CD4-positive, alpha-beta T cell treated with Interleukin-6 at 100 ng/mL for 8 hours (primary cell): ENCODE measurements around the gene ACTR1A.

Experiments
- DNase-seq: peaks from one replicate; pipeline ENCODE4 v3.0.0-alpha.2; 2020; ENCODE audit warnings: mixed read lengths, low spot score

ACTR1A gene

DNA sequence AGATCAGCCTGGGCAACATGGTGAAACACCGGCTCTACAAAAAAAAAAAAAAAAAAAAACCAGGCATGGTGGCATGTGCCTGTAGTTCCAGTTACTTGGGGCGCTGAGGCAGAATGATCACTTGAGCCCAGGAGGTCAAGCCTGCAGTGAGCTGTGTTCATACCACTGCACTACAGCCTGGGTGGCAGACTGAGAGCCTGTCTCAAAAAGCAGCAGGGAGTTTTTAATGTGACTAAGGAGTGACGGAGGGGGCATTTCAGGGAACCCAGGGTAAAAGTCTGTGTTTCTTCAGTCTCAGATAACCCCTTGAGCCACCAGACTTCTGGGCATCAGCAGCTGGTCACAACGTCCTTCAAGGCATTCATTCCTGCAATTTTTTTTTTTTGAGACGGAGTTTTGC, 49.0 kb downstream of the ACTR1A start:
- DNase-seq, result no peak

DNA sequence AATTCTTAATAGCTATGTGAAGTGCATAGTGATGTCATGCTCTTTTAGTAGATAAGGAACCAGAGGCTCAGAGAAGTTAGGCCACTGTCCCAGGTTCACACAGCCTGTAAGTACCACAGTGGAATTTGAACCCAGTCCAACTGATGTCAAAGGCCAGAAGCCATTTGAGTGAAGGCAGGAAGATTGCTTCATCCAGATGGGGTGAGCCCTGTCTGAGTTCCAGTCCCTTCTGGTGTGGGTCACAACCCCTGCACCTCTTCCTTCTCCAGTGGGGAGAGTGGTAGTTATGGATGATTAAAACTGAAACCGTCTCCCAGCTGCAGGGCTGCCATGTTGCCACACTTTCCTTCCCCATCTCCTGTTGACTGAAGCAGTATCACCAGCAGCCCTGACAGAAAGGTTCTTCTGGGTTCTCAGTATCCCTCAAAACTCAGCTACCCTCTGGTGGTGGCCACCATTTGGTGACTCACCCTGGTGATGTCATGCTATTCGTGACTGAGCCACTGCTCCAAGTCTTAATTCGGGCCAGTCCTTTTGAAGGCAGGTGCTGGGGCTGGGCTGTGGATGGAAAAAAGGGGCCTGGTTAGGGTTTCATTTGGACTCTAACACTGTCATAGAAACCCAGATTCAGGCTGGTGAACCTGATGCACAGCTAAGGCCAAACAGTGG, 49.7 kb downstream of the ACTR1A start:
- peak; percentile 21 for DNase-seq

DNA sequence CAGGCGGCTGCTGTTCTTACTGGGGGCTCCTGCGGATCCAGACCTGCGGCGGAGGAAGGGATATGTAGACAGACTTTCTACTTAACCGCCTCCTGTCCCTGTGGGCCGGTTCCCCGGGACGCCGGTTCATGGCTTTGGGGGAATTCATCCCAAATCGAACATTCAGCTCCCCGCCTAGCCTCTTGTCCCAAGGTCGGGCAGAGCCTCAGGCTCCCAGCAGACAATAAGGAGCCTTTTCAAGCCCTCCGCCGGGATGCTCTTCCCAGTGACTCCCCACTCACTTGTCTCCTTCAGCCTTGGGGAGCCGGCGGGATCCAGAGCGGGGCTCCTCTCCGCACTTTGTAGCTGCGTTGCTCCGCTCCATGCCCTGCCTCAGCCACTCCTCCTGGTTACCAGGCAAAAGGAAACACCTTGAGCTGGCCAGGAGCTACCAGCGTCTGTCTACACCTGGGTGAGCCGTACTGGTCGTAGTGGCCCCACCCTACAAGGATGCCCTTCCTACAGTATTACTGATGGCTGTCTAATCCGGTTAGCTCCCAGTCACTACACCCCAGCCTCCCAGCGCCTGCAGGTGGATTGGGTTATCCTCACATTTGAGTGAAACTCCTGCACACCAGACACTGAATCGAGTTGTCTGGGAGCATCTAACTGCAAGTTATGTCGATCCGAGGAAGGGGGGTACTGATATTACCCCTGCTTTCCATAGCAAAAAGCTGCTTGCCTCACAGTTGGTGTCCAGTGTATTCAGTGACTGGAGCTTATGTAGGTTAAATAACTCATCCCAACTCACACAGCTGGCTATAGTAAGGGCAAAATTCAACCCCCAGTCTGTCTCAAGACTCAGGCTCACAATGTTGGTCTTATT, 51.2 kb downstream of the ACTR1A start, which contains the start of gene C10orf95:
Gene C10orf95 (minus strand): TSS at position 439 of the 865 bp plus-strand sequence. CDS start 450 bp downstream, outside the sequence.
- DNase-seq, result no peak

DNA sequence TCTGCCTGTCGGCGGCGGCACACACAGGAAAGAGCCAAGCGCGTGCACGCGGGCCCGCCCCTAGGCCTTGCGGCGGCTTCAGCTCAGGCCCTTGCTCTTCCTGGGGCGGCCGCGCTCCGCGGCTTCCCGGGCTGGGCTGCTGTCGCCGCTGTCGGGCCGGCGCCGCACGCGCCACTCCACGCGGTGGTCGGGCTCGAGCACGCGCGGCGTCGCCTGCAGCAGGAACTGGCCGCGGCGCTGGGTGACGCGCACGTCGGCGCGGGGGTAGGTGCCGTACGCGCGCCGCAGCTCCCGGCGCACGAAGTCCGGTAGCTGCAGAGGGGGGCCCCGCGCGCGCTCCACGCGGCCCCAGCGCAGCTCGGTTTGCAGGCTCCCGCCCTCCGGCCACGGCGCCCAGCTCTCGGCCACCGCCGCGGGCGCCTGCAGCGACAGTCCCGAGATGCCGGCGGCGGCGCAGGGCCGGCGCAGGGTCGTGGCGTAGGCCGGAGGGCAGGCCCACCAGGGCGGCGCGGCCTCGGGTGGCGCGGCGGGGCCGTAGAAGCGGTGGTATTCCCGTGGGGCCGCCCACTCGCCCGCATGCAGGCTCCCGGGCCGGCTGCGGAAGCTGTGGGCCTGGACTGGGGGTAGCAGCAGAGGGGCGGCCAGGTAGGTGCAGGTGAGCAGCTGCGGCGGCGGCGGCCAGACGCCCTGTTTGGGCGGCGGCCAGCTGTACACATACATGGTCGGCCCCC, 52.0 kb downstream of the ACTR1A start:
- peak; percentile 94 for DNase-seq

DNA sequence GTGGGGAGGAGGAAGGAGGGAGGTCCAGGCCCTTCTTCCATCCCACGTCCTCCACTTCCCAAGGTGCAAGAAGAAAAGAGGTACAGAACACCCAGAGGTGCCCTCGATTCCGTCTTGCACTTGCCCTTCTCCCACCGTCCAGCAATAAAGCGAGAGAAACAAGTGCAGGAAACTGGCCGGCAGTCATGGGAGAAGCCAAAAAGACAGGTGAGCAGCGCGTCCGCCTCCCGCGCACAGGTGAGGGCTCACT, 52.5 kb downstream of the ACTR1A start:
- no peak for DNase-seq

DNA sequence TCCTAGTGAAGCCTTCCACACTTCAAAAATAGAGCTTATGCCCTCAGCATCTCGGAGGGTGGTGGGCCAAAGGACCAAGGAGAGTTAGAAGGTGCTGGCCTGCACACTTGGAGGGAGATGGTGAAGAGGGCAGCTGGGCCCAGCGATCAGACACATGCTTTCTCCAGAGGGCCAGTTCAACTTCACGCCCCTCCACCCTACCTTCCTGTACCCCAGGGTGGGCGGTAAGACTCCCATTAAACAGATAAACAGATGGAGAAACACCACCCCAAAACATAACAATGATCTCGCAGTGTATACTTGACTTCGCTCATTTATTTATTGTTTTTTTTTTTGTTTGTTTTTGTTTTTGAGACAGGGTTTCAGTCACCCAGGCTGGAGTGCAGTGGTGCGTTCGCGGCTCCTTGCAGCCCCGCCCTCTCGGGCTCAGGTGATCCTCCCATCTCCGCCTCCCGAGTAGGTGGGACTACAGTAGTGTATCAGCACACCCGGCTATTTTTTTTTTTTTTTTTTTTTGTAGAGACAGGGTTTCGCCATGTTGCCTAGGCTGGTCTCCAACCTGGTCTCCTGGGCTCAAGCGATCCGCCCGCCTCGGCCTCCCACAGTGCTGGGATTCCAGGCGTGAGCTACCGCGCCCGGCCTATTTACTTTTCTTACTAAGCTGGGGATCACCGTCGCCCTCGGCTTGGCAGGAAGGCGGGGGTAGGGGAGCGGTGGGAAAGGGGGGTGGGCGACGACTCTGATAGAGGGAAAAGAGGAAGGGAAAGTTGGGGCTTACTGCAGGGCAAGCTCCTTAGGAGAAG, 53.0 kb downstream of the ACTR1A start:
- peak; percentile 91 for DNase-seq

DNA sequence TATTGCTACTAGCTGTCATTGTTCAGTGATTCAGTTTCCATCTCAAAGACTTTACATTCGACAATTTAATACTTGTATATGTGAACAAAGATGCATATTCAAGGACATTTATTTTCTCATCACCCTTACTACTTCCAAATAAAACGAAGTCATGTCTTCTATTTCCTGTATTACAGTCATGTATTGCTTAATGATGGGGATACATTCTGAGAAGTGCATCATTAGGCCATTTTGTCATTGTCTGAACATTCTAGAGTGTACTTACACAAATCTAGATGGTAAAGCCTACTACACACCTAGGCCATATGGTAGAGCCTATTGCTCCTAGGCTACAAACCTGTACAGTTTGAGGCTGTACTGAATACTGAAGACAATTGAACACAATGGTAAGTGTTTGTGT, 57.7 kb downstream of the ACTR1A start:
- no peak for DNase-seq

DNA sequence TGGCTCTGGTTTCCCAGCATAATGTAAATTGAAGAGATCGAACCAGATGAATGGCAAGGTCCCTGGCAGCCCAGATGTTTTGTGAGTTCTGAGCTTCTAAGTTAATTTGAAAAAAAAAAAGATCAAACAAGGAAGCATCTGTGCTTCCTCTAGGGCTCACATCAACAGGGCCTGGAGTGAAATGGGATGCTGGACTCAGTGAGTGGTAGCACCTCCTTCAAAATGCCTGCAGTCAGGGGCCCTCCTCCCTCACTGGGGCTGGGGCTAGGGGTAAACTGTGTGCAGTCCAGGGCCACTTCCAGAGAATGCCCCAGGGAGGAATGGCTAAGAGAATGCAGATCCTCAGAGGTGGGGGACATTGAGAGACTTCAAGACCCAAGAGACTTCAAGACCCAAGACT, 64.1 kb downstream of the ACTR1A start:
- no peak for DNase-seq

DNA sequence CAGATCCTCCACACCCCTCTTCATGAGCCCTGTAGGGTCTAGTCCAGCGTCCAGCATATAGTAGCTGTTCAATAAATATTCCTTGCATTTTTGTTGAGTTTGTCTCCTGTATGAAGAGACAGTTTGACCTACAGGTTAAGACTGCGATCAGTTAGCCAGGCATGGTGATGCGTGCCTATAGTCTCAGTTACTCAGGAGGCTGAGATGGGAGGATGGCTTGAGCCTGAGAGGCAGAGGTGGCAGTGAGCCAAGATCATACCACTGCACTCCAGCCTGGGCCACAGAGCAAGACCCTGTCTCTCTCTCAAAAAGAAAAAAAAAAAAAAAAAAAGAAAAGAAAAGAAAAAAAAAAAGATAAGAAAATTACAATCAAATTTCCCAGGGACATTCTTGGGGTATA, 65.0 kb downstream of the ACTR1A start:
- no peak for DNase-seq

DNA sequence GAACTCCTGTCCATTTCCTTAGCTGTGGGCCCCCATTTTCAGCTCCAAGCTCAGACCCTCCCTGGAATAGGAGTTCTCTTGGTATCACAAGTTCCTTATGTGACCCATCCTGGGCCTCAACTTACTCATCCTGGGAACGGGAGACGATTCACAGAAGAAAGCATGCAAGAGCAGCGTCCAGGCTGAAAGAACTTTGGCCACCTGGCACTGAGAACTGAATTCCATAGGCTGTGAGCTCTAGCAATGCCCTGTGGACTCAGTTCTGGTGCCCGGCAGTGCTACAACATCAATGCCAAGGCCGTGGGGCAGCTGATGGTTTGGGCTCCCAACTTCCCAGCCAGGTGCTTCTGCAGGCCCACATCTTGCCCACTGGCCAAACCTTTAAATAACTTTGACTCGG, 66.2 kb downstream of the ACTR1A start:
- no peak for DNase-seq

DNA sequence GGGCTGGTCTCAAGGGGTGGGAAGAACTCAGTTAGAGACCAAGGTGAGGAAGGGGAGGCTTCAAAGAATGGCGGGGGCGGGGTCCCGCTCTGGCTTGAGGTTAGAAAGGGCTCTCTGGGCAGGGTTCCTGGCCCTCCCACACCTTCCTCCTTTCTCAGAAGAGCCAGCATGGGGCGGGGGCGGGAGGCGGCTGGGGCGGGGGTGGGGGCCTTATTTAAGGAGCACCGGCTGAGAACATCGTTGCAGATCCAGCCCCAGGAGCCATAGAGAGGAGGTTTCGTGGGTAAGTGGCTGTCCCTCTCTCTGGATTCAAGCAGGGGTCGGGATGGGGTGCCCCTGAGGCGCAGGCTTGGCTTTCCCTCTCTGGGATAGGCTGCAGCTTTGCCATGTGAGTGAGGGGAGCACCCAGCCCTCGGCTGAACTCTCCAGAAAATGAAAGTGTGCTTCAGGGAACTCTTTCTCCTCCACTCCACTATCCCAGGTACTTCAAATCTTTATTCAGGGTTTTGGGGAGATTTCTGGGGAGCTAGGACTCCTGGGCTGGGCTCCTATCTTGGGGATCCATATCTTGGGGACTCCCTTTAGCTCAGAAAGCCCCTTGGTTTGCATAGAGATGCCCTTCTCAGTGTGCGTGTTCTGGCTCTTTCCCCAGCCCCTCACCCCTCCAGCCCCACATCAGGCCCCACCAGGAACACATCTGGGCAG, 66.8 kb downstream of the ACTR1A start:
- DNase-seq, result peak; percentile 43

DNA sequence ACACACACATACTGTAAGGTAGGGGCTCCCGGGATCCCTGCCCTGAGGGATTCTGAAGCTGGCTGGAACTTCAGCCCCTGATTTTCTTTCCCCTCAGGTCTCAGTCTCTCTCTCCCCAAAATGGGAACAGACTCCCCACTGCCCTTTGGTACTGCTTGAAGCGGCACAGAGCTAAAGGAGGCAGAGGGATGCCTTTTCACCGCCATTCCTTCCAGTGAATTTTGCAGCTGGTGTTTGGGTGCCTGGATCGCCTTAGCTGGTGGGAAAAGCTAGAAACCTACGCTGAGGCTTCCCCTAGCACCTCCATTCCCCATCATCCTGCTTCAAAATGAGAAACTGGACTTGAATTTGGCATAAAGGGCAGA, 67.4 kb downstream of the ACTR1A start:
- no peak for DNase-seq

DNA sequence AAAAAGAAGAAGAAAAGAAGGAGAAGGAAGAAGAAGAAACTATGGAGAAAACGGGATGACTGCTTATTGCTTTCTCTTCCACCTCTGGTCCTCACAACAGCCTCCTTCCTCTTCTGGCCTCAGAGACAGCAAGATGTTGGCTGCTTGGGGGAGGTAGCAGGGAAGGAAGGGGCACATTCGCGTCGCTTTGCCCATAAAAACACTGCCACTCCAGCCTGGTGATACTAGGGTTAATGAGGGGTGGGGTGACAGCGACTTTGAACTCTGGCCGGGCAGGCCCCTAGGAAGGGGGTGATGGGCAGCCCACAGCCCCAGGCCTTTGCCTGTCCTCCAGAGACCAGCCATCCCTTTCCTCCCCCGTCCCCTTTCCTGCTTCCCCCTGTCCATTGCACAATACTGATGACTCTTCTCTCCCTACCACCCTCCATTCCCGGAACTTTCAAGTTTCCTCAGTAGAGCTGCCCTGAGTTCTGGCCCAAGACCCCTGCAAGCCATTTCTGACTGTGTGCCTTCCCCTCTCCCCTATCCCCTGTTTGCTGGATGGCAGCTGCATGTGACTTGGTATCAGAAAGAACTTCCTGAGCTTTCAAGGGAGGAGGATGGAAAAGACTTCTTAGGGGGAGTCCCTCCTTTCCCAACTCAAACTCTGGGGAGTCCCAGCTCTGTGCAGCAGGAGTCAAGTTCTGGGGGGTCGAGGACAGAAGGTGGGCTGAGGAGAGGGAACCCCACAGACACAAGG, 67.9 kb downstream of the ACTR1A start:
- DNase-seq, result no peak

DNA sequence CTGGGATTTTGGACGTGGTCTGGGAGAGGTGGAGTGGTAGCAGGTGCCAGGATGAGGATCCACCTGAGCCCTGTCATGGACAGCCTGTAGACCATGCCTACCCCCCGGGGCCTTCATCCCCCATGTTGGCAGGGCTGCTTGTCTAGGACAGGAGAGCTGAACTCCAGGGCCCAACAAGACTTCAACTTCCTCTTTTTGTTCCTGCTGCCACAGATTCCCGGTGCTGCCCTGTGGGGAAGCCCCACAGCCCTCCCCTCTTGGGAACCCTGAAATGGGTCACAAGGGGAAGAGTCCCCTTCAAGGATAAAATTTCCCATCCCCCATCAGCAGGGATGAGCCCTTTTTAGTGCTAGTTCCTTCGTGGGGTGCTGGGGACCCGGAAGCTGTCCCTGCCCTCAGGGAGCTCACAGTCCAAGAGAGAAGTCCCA, 68.9 kb downstream of the ACTR1A start:
- no peak for DNase-seq

DNA sequence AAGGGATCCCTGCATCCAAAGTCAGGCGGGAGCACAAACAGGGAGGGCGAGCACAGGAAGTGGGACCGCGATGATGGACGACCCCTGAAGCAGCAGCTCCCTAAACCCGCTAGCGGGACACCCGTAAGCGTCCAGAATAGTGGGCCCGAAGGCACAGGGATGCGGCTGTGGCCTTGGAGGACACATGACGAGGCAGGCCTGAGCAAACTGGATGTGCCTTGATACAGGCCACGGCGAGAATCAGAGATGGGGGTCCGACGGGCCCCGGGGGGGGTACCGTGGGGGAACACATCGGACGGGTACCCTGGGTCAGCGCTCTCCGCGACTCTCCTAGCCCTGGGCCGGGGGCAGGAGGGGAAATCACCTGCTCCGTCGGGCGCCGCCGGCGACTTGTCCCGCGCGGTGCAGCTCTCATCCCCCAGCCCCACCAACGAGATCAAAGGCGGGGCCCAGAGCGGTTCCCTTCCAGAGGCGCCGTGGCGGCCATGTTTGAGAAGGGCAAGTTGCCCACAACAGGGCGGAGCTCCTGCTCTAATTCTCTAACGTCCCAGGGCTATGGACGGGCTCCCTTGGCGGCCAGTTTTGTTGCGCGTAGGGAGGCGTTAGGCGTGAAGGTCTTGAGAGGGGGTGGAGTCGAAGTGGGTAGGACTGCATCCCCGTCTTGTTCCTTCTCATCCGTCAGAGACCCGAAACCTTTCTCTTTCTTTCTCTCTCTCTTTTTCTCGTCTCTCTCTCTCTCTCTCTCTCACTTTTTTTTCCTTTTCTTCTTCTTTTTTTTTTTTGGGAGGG, 70.2 kb downstream of the ACTR1A start, which contains the start of gene CUEDC2:
Gene CUEDC2 (minus strand): TSS at position 413 of the 789 bp plus-strand sequence. CDS start 7,386 bp downstream, outside the sequence.
- peak; percentile 95 for DNase-seq

DNA sequence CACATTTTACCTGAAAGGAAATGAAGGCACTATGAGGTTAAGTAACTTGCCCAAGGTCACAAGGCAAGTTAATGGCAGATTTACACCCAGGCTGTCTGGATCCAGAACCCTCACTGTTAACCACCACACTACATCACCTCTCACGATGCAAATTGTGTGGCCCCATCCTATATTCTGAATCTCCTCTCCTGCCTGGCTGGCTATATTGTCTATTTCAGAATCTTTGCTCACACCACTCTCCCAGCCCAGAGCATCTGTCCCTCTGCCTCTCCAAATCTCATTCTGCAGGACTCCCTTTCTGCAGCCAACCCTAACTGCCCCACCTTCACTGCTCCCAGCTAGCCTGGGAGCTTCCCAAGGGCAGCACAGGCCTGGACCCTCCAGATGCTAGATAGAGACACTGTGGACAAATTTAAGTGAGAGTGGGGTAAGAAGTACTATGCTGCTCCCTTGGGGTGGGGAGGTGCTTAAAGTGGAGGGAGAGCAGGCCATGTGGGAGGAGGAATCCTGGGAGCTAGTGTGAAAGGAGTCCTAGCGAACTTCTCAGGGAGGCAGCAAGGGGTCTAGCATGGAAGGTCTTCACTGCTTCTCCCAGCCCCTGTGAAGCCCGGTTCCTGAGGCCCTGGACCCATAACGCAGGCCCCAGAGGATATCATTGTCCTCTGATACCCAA, 70.9 kb downstream of the ACTR1A start:
- no peak for DNase-seq

DNA sequence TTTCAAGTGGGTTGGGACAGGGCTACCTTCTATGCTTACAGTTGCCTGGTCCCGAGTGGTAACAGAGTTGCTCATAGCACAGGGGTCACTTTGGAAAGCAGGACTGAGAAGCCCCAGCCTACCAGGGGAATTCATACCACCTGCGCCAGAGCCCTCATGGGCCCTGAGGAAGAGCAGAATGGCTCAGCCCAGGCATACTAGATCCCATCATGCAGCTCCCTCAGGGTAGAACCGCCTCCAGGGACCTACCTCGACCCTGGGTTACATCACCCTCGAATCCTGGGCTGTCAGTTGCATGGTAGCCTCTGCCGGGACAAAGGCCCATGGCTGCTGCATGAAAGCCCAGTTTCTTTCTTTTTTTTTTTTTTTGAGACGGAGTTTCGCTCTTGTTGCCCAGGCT, 73.0 kb downstream of the ACTR1A start:
- no peak for DNase-seq
